CD4-positive, alpha-beta T cell treated with Interleukin-21 for 1 hour (primary cell): Measurements from ENCODE around the gene CROCC.
"Not testable (repeated sequence)": the region's sequence is repeated elsewhere in the genome, so short reads cannot be mapped to it uniquely, and the experiment has no call there.

Experiments
- DNase-seq: peaks from one replicate; pipeline ENCODE4 v3.0.0-alpha.2; 2020

CROCC gene

GRCh38 chr1:16918936-16919665, 2.6 kb upstream of the CROCC start:
- not testable (repeated sequence) for DNase-seq

DNA sequence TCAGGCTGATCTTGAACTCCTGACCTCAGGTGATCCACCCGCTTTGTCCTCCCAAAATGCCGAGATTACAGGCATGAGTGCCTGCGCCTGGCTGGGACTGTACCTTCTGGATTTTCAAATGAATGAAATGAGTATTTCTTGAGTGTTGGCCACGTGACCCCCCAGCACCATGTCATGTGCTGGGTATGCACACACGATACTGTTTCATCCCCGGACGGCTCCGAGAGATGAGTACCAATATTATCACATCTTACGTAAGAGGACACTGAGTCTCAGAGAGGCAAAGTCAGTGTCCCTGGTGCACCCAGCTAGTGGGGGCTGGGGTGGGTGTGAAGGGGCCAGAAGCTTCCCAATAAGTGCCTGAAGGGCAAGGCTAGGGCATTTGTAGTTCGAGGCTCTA, 780 bp upstream of the CROCC start:
- DNase-seq: no peak

DNA sequence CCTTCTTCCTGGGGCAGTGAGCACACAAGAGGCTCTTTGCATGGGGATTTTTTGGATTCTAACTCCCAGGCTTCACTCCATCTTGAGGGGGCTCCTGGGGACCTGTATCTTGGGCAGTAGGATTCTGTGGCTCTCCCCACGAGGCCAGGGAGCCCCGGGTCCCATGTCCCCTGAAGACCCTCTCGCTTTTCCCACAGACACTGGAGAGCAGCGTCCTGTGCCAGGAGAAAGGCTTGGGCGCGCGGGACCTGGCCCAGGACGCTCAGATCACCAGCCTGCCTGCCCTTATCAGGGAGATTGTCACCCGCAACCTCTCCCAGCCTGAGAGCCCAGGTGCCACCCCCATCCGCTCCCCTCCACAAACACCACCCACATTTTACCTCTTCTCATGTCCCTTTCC, 735 bp downstream of the CROCC start:
- no peak for DNase-seq

DNA sequence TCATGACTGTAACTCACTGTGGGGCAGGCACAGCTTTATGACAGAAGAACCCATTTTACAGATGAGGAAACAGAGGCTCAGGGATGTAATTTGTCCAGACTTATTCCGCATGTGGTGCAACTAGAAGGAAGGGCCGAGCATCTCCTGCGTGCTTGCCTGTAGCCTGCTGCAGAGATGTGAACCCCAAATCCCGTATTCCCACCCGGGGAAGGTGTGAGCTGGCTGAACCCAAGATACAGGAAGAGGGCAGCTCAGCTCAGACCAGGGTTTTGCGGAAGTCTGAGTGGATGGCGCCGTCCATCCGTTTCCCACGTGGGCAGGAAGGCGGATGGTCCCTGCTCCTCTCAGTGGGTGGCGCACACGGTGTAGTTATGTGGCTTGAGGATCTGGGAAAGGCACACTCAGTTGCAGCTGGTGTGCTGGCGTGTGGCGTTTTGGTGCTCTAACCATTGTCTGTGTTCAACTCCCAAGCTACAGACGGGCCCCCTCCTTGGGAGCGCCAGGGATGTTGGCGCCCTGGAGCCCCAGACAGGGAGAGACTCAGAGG, 1.2 kb downstream of the CROCC start:
- DNase-seq: no peak

DNA sequence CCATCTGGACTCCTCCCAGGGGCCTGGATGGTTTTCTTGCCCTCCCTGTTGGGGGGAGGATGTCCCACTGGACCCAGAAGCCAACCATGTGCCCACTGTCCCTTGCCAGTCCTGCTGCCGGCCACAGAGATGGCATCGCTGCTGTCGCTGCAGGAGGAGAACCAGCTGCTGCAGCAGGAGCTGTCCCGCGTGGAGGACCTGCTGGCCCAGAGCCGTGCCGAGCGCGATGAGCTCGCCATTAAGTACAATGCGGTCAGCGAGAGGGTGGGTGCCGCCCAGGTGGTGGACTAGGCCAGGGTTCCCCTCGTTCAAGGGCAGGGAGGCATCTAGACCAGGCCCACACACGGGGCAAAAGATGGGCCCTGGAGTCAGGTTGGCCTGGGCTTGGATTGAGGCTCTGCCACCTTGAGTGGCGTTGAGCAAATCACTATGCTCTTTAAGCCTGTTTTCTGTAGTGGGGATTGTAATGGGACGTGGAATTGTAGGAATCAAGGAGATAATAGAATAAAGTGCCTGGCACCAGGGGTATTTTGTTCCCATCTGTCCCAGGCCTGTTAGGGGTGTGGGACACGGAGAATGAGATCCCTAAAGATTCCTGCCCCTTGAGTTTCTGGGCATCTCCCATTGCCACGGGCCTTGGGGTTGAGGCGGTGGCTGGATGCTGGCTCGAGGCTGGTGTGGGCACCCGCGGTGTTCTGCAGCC, 2.6 kb downstream of the CROCC start:
- DNase-seq: no peak

- no peak for DNase-seq
Measured at GRCh38 chr1:16924919-16925477, 3.3 kb downstream of the CROCC start.

GRCh38 chr1:16925635-16926490, 4.1 kb downstream of the CROCC start:
- no peak for DNase-seq

DNA sequence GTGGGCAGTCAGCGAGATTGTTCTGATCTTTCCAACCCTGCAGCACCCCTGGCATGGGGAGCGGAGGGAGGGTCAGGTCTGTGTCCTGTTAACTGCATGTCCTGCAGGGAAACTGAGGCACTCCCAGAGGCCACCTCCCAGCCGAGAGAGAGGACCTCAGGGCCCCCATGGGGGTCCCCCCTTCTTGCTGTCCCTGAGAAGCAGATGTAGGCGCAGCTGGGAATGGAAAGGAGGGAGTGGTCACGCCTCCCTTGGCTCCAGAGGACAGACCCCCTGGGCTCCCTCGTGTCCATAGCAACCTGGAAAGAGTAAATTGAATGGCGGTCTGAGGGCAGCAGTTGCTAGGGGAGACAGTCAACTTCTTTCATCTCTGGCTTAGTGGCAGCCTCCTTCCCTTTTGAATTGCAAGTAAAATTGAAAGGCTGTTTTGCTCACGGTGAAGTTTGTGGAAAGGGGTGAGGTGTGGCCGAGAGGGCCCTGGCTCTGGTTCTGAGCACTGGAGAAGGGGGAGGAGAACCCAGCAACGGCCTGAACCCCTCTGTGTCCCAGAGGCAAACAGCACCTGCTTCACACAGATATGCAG, 4.9 kb downstream of the CROCC start:
- DNase-seq: no peak

GRCh38 chr1:16927256-16927655, 5.5 kb downstream of the CROCC start:
- DNase-seq: no peak

- DNase-seq: no peak
Measured at GRCh38 chr1:16927711-16928485, 6.2 kb downstream of the CROCC start.

DNA sequence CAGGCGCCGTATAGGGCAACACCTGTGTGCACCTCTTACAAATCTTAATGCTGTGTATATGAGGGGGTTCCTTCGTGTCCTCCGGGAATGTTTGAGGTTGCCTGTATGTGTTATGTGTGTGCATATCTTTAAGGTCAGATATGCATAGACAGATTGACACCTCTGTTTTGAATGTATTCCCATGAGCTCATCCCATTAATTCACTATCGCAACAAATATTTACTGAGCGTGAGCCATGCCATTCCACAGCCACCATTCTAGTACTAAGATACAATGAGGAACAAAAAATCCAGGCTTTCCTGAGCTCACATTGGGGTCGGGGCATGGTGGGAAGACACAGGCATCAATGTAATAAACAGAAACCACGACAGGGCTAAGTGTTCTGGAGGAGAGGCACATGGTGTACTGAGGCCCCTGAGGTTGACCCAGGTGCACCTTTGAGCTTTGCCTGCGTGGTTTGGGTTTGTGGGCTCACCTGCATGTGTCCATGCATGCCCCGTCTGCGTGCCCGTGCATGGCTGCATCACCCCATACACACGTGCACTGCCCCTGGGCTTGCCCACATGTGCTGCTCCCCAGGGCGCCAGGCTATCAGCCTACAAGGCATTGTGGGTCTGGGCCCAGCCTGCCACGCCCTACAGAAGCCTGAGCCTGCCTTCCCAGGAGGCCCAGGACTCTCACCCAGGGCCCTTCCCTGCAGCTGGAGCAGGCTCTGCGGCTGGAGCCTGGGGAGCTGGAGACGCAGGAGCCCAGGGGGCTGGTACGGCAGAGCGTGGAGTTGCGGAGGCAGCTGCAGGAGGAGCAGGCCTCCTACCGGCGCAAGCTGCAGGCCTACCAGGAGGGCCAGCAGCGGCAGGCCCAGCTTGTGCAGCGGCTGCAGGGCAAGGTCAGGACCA, 7.7 kb downstream of the CROCC start:
- DNase-seq: not testable (repeated sequence)

DNA sequence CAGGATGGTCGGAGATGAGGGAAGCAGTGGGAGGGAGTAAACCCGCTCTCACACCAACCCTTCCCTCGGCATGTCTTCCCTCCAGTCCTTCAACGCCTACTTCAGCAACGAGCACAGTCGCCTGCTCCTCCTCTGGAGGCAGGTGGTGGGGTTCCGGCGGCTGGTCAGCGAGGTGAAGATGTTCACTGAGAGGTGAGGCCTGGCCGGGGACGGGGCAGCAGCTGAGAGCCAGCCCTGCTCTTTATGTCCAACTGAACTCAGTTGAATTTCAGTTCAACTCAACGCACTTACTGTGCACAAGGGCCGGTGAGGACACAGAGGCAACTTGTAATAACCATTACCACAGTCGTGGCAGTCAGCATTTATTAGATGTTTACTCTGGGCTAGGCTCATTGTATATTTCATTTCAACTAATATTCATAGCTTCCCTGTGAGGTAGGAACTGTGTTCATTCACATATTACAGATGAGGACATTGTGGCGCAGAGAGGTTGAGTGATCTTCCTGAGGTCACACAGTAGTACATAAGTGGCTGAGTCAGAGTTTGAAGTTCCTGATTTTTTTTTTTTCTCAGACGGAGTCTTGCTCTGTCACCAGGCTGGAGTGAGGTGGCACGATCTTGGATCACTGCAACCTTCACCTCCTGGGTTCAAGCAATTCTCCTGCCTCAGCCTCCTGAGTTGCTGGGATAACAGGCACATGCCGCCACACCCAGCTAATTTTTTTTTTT, 9.6 kb downstream of the CROCC start:
- not testable (repeated sequence) for DNase-seq

DNA sequence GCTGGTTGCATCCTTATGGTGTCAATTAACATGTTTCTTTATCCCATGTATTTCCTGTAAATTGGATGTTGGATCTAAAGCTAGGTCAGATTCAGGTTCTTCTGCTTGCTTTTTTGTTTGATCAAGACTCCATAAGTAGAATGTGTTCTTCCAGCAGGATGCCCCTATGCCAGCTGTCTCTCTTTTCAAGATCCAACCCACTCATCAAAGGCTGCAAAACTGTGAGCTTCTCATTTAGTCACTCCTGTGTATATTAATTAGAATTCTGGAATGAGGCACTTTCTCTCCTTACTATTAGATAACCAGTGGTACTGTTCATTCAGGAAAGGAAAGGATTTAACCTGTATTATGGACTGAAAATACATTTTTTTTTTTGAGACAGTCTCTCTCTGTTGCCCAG, 12.2 kb downstream of the CROCC start:
- DNase-seq: not testable (repeated sequence)

DNA sequence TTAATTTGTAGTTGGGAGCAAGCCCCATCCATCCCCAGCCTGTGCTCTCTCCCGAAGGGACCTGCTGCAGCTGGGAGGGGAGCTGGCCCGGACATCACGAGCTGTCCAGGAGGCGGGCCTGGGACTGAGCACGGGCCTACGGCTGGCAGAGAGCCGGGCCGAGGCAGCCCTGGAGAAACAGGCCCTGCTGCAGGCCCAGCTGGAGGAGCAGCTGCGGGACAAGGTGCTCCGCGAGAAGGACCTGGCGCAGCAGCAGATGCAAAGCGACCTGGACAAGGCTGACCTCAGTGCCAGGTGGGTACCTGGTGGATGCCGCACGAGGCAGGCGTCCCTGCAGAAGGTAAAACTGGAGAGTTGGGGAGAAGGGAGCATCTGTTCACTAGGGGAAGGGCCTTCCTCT, 14.8 kb downstream of the CROCC start:
- DNase-seq: not testable (repeated sequence)

- no peak for DNase-seq
Measured at GRCh38 chr1:16938351-16939321, 16.9 kb downstream of the CROCC start.

GRCh38 chr1:16939386-16940180, 17.9 kb downstream of the CROCC start:
- not testable (repeated sequence) for DNase-seq

DNA sequence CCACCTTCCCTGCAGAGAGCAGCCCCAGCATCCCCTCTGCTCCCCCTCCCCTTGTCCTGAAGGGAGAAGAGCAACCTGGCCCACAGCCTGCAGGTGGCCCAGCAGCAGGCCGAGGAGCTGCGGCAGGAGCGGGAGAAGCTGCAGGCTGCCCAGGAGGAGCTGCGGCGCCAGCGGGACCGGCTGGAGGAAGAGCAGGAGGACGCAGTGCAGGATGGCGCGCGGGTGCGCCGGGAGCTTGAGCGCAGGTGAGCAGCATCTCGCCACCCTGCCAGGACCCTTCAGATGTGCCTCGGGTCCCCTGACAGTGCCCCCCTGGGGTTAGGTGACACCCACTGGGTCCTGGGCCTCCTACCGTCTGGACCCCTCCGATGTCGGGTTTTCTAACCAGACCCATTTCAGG, 22.3 kb downstream of the CROCC start:
- no peak for DNase-seq

DNA sequence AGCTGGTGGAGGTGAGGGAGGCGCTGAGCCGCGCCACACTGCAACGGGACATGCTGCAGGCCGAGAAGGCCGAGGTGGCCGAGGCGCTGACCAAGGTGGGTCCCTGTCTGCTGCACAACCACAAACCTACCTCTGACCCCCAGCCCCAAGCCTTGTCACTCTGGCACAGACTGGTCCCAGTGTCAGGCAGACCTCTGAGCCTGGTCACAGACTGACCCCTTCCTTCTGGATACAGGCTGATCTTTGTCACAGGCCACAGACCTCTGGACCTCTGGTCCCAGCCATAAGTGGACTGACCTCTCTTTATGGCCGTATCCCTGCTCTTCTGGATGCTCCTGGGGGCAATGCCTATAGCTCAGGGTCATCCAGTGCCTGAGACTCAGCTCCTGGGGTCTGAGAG, 23.8 kb downstream of the CROCC start:
- not testable (repeated sequence) for DNase-seq
